K562 (cell line): ENCODE measurements around the gene OCIAD2. TPM values are rescaled to one million over a fixed set of nuclear protein-coding genes. Genes with fewer than 3 reads are reported as not detected.

ENCODE experiments used
- CHAMP1 ChIP-seq: fragments of 450-650 bp; IDR thresholded peaks from 2 replicates; pipeline ENCODE4 v1.6.1; 2016; ENCODE audit warnings: mild to moderate bottlenecking
- E2F4 ChIP-seq: sonication (generic); formaldehyde crosslinking; IDR thresholded peaks from 2 replicates; pipeline ENCODE4 v1.8.0; 2022; ENCODE audit warnings: mild to moderate bottlenecking, low read depth, missing genetic modification reagents
- ETS1 ChIP-seq: conservative IDR thresholded peaks from 2 replicates; pipeline ENCODE4 v1.6.1; 2011; ENCODE audit warnings: low read depth, mild to moderate bottlenecking, low read length; ENCODE audit not compliant: control insufficient read depth
- EWSR1 ChIP-seq: fragments of 450-650 bp; IDR thresholded peaks from 2 replicates; pipeline ENCODE4 v1.6.1; 2018; ENCODE audit warnings: borderline replicate concordance, mild to moderate bottlenecking, low read depth, moderate library complexity; ENCODE audit not compliant: partially characterized antibody
- KHSRP ChIP-seq: fragments of 450-650 bp; IDR thresholded peaks from 2 replicates; pipeline ENCODE4 v1.6.1; 2017
- MXI1 ChIP-seq: IDR thresholded peaks from 2 replicates; pipeline ENCODE4 v1.6.1; 2011; ENCODE audit warnings: low read depth, mild to moderate bottlenecking, improper control_type of control experiment, low read length
- TCF15 ChIP-seq: fragments of 250-450 bp; sonication (Bioruptor Pico); IDR thresholded peaks from 2 replicates; pipeline ENCODE4 v1.8.0; 2022; ENCODE audit warnings: moderate library complexity, mild to moderate bottlenecking, inconsistent platforms
- TGIF2 ChIP-seq: sonication (generic); formaldehyde crosslinking; IDR thresholded peaks from 2 replicates; pipeline ENCODE4 v1.8.1; 2022; ENCODE audit warnings: mild to moderate bottlenecking, missing genetic modification reagents, moderate library complexity
- ZBTB5 ChIP-seq: fragments of 450-650 bp; IDR thresholded peaks from 2 replicates; pipeline ENCODE4 v1.6.1; 2017; ENCODE audit warnings: antibody characterized with exemption
- ZNF407 ChIP-seq: fragments of 450-650 bp; IDR thresholded peaks from 2 replicates; pipeline ENCODE4 v1.6.1; 2016; ENCODE audit warnings: low read depth
- ZNF644 ChIP-seq: fragments of 200-800 bp; sonication (Bioruptor generic); IDR thresholded peaks from 2 replicates; pipeline ENCODE4 v1.6.1; 2016; ENCODE audit warnings: low read depth, missing genetic modification characterization, missing compliant biosample characterization
- polyA plus RNA-seq, 8 experiments: library from polyadenylated mRNA; depleted of rRNA in 4 of 8; stranded (reverse) in 5 of 8; unstranded in 3 of 8; fragments of >200 nt; fragmentation: Nextera tagmentation in 2 of 8; fragmentation: Illumina TruSeq in 1 of 8; extraction: Ambion mirVana in 2 of 8; extraction: Trizol in 1 of 8; gene quantifications; 2 replicates each; pipeline versions ENCODE4 v1.2.1 to v1.2.3, GENCODE V29; 2011 to 2014; ENCODE audit warnings: inconsistent platforms in 1 of 8, missing spikeins in 1 of 8
- total RNA-seq, 7 experiments: library from RNA; depleted of rRNA in 6 of 7; stranded (reverse); fragments of >200 nt in 6 of 7; fragmentation: Illumina TruSeq in 2 of 7; extraction: Trizol in 2 of 7; gene quantifications; 2 replicates each; pipeline versions ENCODE4 v1.2.1 to v1.2.3, GENCODE V29; 2011 to 2021; ENCODE audit warnings: low replicate concordance in 1 of 7

Gene OCIAD2
- total and polyA plus RNA-seq, 9 of the 15 experiments (the other 6 are each of a cell fraction or from before 2014, with no cell fraction given), result 0.11 to 0.98 TPM; not detected in 7

GRCh38 chr4:48909697-48910096 lies 3.1 kb upstream of the OCIAD2 start (continued):
- TF ChIP-seq CHAMP1 (no peak), MXI1 (no peak), EWSR1 (no peak), TCF15 (CRISPR knock-in tag) (no peak), KHSRP (no peak), ZBTB5 (no peak), ZNF644 (tag) (no peak), E2F4 (CRISPR knock-in tag) (no peak), ZNF407 (no peak), TGIF2 (CRISPR knock-in tag) (no peak), ETS1 (no peak)
